Omental fat pad (tissue), 4 donors: Measurements from ENCODE around the gene AZGP1. TPM values are rescaled to one million over a fixed set of nuclear protein-coding genes. Genes with fewer than 3 reads are reported as not detected.
A peak's percentile ranks its signal among the peaks of the same experiment; 100 is the strongest.
"Not testable (repeated sequence)": the region's sequence is repeated elsewhere in the genome, so short reads cannot be mapped to it uniquely, and the experiment has no call there.

ENCODE experiments used
- ATAC-seq: fragments of 150-250 bp; one replicate; pipeline ENCODE4 v1.9.1; 2016; ENCODE audit warnings: mild to moderate bottlenecking, moderate library complexity; ENCODE audit not compliant: low FRiP score
- DNase-seq: peaks from one replicate; pipeline ENCODE4 v3.0.0-alpha.2; 2019; ENCODE audit warnings: low spot score
- CTCF ChIP-seq, 3 donors: fragments of 450-650 bp; IDR thresholded peaks; one replicate each; pipeline ENCODE4 v1.5.1; 2016 to 2017; ENCODE audit warnings: antibody characterized with exemption in 3 of 3, mild to moderate bottlenecking in 3 of 3, moderate library complexity in 2 of 3
- total RNA-seq, 4 donors: library from RNA; depleted of rRNA; stranded (reverse); fragments of >200 nt; gene quantifications; one replicate each; pipeline ENCODE4 v1.1.0, GENCODE V29; 2016

AZGP1 gene
- total RNA-seq, 4 donors from 2014 or later: 70.9 to 155 (median 92.1) TPM

DNA sequence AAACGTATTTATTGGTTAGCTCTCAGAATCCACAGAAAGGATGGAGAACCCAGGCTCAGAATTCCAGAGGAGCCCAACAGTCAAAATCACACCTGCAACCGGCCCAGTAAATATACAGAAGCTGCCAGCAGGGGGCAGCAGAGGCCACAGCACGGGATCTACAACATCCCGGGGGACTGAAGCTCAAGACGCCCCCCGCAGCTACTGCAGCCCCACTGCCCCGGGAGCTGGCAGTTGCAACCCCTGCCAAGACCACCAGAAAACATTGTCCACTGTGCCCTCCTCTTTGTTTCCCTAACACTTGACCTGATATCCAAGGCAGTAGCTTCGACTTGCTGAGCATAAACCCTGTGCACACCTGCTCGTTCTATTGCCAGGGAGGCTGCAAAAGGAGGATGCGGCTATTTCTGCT, 4.0 kb upstream of the AZGP1 start:
- DNase-seq (peak; percentile 77), ATAC-seq (peak; percentile 47)
- TF ChIP-seq CTCF (IDR thresholded peaks at IDR 0.05): peak in 1 of 3 donors; percentile 24

DNA sequence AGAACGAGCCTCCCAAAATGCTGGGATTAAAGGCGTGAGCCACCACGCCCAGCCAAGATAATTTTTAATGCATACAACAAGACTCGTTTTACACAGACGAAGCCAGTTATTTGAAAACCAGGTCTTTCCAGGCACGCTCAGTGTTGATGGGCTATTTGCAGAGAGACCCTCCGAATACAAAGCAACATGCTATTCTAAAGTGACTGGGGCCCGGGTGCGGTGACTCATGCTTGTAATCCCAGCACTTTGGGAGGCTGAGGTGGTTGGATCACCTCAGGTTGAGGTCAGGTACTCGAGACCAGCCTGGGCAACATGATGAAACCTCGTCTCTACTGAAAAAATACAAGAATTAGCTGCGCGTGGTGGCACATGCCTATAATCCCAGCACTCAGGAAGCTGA, 795 bp upstream of the AZGP1 start:
- ATAC-seq: no peak
- no peak for TF ChIP-seq CTCF (IDR thresholded peaks at IDR 0.05)
- no peak for DNase-seq

DNA sequence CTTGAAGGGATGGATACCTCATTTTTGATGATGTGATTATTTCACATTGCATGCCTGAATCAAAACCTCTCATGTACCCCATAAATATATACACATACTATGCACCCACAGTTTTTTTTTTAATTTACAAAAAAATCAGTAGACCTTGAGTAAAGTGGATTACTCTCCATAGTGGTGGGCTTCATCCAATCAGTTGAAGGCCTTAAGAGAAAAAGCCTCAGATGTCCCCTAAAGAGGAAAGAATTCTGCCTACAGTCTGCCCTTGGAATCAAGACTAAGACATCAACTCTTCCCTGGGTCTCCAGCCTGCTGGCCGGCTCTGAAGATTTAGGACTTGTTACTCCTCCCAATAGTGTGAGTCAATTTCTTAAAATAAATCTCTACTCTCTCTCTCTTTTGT, 1.1 kb downstream of the AZGP1 start:
- TF ChIP-seq CTCF (IDR thresholded peaks at IDR 0.05): no peak
- DNase-seq (no peak), ATAC-seq (no peak)

DNA sequence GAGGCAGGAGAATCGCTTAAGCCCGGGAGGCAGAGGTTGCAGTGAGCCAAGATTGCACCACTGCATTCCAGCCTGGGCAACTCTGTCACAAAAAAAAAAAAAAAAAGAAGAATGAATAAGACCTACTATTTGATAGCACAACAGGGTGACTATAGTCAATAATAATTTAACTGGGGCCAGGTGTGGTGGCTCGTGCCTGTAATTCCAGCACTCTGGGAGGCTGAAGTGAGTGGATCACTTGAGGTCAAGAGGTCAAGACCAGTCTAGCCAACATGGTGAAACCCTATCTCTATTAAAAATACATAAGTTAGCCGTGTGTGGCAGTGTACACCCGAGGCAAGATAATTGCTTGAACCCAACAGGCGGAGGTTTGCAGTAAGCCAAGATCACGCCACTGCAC, 2.0 kb downstream of the AZGP1 start:
- DNase-seq, ATAC-seq: not testable (repeated sequence)

- DNase-seq: no peak
- no peak for ATAC-seq
- TF ChIP-seq CTCF (IDR thresholded peaks at IDR 0.05): no peak
These were observed 4.6 kb downstream of the AZGP1 start for GRCh38 chr7:99971242-99971641.

- DNase-seq, ATAC-seq: not testable (repeated sequence)
These were observed 6.0 kb downstream of the AZGP1 start for GRCh38 chr7:99969813-99970212.

DNA sequence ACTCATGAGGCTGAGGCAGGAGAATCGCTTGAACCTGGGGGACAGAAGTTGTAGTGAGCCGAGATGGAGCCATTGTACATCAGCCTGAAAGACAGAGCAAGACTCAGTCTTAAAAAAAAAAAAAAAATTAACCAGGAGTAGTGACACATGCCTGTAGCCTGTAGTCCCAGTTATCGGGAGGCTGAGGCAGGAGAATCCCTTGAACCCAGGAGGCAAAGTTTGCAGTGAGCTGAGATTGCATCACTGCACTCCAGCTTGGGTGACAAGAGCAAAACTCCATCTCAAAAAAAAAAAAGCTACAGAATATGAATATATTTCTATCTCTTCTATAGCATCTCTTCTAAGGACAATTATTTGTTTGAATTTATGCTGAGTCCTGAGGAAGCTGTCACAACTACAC, 6.5 kb downstream of the AZGP1 start:
- no peak for ATAC-seq

More for the DNA sequence above, 6.5 kb downstream of the AZGP1 start:
- no peak for TF ChIP-seq CTCF (IDR thresholded peaks at IDR 0.05)
- DNase-seq: no peak
